GM12865 (cell line): ENCODE data around the gene CCDC148.

Source experiments
- DNase-seq: peaks from one replicate; pipeline ENCODE4 v3.0.0; 2010; ENCODE audit warnings: low read depth
- H3K4me3 ChIP-seq: 2 replicates; pipeline ENCODE4 v1.5.1; 2011; ENCODE audit warnings: mild to moderate bottlenecking, low read depth, low read length, control low read depth
- TF ChIP-seq, protein P1 (sequence below): IDR thresholded peaks from 2 replicates; pipeline ENCODE4 v1.5.1; 2011; ENCODE audit warnings: low read length, control low read depth, low read depth, inconsistent platforms; ENCODE audit not compliant: insufficient read depth; ENCODE audit errors: missing control alignments

The CCDC148 gene

DNA sequence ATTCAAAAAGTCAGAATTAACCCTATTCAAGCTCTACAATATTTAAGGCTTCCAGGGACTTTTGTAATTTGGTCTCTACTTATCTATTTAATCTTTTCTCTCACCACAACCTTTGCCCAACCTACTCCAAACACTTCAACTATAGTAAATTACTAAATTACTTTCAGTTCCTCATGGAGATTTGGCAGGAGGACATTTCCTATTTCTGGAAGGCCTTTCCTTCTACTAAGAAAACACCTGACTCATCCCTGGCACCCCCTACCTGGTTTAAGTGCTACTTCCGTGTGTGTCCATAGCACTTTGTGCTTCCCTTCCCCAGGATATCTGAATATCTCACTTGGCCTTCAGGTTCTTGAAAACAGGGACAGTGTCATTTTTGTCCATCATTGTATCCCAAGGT lies 258.6 kb downstream of the CCDC148 start:
- no peak overlapping the region for H3K4me3 ChIP-seq
- TF ChIP-seq, protein P1, sequence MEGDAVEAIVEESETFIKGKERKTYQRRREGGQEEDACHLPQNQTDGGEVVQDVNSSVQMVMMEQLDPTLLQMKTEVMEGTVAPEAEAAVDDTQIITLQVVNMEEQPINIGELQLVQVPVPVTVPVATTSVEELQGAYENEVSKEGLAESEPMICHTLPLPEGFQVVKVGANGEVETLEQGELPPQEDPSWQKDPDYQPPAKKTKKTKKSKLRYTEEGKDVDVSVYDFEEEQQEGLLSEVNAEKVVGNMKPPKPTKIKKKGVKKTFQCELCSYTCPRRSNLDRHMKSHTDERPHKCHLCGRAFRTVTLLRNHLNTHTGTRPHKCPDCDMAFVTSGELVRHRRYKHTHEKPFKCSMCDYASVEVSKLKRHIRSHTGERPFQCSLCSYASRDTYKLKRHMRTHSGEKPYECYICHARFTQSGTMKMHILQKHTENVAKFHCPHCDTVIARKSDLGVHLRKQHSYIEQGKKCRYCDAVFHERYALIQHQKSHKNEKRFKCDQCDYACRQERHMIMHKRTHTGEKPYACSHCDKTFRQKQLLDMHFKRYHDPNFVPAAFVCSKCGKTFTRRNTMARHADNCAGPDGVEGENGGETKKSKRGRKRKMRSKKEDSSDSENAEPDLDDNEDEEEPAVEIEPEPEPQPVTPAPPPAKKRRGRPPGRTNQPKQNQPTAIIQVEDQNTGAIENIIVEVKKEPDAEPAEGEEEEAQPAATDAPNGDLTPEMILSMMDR, result no peak
- DNase-seq, result no peak

DNA sequence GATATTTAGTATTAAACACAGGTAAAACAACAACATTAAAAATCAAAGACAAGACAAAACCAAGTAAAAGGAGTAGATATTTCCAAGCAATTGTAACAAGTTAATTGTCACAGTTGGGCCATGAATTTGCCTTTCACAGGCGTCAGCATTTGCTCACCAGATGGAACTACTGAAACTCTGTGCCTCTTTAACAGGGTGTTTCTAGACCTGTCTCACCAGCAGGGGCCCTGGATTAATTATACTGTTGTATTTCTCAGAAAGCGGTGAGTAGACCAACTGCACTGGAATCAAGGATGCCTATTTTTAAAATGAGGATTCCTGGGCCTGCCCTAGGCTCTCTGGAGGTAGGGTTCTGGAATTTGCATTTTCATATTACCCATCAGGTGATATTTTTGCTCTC lies 262.3 kb downstream of the CCDC148 start:
- TF ChIP-seq, protein P1, result no peak
- no peak overlapping the region for H3K4me3 ChIP-seq
- DNase-seq, result no peak

DNA sequence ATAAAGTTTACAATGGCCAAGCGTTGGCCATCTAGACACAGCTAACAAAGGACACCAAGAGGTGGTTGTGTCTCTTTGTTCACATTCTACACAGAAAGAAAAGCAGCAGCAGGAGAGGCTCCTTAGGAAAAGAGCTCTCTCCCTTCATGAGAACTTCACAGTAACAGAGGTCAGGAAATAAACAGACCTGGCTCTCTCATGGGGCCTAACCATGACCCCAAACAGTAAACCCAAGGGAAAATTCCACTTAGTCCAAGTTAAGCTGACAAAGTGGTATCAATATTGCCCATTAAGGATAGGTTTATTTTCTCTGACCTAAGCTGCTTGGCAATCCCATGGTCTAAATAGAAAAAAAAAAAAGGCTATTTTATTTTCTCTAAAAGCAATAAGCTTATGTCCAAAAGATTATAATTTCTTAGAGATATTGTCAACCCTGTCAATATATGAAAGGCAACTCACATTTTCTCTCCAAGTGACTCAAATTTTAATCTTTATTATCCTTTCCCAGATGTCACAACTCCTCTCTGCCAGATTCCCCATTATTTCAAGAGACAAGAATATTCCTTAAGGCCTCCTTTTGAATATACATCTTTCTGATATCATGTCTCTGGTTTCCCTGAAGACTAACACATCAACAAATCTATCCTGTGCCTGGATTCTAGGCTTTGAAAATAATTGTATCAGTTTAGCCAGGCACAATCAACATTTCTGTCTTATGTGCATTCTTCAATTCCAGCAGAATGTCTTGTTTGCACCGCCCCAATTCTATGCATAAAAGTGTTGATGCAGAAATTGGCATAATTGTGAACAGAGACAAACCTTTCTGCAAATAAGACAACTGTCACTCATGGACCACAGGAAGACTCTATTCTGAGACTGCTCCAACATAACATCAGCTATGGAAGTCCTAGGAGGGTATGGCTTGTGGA lies 263.8 kb downstream of the CCDC148 start:
- TF ChIP-seq, protein P1, result no peak
- H3K4me3 ChIP-seq, result no peak overlapping the region
- no peak for DNase-seq

DNA sequence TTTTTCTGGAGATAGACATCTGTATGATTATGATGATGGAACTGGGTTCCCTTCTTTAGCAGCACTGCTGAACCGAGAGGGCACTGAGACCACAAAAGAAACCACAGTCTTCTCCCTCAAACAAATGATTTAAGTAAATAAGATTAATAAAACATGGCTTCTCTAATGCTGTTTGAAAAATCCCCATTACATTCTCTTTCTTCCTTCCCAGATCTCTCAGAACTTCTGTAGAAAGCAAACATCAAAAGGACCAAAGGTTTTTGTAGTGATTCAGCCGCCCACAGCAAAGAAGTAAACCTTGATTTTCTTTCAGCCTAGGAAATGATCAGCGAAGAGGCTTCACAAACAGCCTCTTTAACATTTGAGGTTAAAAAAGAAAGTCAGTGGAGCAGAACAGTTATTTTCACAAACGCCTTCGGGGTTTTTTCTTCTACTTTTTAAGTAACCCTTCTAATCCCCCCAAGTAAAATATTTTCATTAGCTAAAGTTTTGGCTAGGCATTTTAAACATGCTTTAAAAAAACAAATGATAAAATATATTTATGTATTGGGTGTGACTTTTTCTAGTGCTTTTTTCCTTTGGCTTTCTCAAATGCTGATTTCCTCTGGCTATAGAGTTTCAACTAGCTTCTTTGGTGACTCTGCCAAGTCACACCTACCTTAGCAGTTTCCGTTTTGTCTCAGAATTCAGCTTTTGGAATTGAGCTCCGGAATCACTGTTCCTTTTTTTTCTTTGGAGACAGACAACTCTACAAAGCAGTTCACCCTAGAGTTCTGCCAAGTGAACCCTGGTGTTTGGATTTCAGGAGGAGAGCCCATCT lies 265.3 kb downstream of the CCDC148 start:
- TF ChIP-seq, protein P1, result no peak
- H3K4me3 ChIP-seq, result peak overlapping the region; percentile 42
- peak; percentile 74 for DNase-seq

DNA sequence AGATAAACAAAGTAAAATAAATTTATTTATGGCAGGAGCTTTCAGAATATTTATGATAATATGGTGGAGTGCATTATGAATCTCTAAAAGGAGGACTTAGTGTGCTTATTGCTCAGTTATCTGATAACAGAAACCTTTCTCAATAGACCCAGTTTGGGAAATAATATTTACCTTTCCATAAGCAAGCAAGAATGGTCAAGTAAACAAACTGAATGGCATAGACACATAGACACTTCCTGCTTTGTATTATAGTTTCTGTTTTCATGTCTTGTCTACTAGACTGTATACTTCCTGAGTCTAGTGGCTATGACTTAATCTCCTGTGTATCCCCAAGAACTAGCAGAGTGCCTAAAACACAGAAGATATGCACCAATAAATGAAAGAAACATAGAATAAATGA lies 267.0 kb downstream of the CCDC148 start:
- TF ChIP-seq, protein P1, result no peak
- H3K4me3 ChIP-seq, result no peak overlapping the region
- DNase-seq, result peak; percentile 22

DNA sequence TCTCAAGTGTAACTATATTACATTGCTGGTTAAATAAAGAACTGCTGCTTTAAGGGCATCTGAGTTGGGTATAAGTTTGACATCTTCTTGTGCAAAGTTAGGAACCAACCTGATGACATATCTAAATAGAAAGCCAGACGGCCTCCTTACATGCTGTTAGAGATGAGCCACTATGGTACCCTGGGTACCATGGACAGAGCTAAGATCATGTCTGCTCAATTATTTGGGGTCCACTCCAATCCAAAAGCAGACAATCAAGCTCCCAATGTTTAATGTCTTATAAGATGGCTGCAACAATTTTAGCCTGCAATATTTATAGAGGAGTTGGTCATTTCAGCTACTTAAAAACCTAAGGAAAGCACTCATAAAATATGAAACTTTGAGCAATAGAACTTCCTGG lies 268.6 kb downstream of the CCDC148 start:
- TF ChIP-seq, protein P1, result no peak
- DNase-seq, result no peak
- H3K4me3 ChIP-seq, result no peak overlapping the region
